ENCODE measurements around the gene MBNL2.

MBNL2 gene

DNA sequence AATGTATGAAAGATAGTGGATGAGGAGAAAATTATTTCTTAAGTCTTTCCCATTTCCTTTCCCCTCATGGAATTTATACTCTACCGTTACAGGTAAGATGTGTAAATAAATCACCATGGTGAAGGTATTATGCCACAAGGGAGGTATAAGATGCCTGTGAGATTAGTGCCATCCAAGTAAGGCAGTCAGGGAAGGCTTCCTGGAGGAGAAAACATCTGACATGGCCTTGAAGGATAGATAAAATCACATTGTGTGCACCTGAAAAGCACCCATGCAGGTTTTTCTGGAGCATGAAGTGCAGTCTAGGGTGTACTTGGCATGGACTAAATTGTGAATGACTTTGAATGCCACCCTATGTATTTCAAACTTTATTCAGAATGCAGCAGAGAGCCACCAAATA lies 15.3 kb downstream of the MBNL2 start:
- TF ChIP-seq, protein P1, sequence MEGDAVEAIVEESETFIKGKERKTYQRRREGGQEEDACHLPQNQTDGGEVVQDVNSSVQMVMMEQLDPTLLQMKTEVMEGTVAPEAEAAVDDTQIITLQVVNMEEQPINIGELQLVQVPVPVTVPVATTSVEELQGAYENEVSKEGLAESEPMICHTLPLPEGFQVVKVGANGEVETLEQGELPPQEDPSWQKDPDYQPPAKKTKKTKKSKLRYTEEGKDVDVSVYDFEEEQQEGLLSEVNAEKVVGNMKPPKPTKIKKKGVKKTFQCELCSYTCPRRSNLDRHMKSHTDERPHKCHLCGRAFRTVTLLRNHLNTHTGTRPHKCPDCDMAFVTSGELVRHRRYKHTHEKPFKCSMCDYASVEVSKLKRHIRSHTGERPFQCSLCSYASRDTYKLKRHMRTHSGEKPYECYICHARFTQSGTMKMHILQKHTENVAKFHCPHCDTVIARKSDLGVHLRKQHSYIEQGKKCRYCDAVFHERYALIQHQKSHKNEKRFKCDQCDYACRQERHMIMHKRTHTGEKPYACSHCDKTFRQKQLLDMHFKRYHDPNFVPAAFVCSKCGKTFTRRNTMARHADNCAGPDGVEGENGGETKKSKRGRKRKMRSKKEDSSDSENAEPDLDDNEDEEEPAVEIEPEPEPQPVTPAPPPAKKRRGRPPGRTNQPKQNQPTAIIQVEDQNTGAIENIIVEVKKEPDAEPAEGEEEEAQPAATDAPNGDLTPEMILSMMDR (IDR thresholded peaks at IDR 0.05; ENCODE audit: insufficient read depth, low read depth, low read length, missing control alignments), result no peak
- no peak overlapping the region for H3K4me3 ChIP-seq (ENCODE audit: low read length)
- DNase-seq (ENCODE audit: low read depth), result no peak

DNA sequence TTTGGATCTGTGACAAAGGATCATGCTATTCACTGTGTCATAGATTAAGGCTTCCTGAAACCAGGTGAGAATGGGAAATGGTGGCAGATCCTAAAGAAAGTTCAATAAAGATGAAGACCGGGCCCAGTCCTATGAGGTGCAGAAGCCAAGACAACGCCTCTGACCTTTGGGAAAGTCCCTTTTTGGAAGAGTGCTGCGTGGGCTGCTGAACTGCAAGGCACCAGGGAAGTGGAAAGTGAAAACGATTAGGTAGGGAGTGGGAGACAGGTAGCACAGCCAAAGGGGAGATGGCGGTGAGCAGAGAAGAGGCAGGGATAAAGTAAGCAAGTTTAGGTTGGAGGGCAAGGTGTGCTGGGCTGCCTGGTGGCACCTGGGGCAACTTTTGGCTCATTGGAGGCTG lies 16.3 kb downstream of the MBNL2 start:
- no peak overlapping the region for H3K4me3 ChIP-seq (ENCODE audit: low read length)
- TF ChIP-seq, protein P1 (IDR thresholded peaks at IDR 0.05; ENCODE audit: insufficient read depth, low read depth, low read length, missing control alignments), result no peak
- DNase-seq (ENCODE audit: low read depth), result no peak

GRCh38 chr13:97238883-97239282 lies 16.8 kb downstream of the MBNL2 start:
- DNase-seq (ENCODE audit: low read depth), result no peak
- H3K4me3 ChIP-seq (ENCODE audit: low read length), result no peak overlapping the region
- TF ChIP-seq, protein P1 (IDR thresholded peaks at IDR 0.05; ENCODE audit: insufficient read depth, low read depth, low read length, missing control alignments), result no peak

GRCh38 chr13:97239306-97239705 lies 17.2 kb downstream of the MBNL2 start:
- no peak overlapping the region for H3K4me3 ChIP-seq (ENCODE audit: low read length)
- no peak for DNase-seq (ENCODE audit: low read depth)
- TF ChIP-seq, protein P1 (IDR thresholded peaks at IDR 0.05; ENCODE audit: insufficient read depth, low read depth, low read length, missing control alignments), result no peak

DNA sequence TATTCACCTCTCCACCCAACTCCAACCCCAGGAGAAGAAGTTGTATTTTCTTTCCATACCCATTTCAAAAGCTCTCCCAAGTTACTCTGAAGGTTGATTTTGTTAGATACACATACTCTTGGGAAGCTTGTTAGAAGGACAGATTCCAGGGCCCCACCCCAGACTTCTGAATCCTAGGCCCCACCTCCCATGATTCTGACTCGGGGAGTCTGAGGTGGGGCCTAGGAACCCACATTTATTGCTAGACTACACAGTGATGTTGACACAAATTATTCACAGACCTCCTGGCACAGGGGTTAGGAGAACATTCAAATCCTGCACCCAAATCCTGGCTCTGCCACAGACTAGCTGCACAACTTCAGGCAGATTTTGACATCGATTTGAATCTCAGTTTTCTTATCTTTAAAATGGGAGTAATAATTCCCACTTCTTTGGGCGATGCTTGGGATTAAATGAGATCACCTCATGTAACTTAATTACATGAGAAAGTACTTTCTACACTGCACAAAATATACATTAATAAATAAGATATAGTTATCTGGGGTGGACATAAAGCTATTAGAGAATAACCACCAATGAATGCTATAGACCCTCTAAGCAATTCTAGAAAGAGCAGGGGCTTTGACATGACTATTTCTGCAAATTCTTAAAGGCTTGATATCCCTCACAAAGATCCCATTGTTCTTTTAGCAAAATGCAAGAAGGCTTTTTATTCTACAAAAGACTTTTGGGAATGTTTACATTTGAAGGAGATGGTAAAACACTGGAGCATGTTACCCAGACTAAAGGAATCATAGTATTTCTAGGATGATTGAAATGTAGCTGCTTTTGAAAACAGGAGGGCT lies 18.0 kb downstream of the MBNL2 start:
- DNase-seq (ENCODE audit: low read depth), result no peak
- TF ChIP-seq, protein P1 (IDR thresholded peaks at IDR 0.05; ENCODE audit: insufficient read depth, low read depth, low read length, missing control alignments), result no peak

GRCh38 chr13:97240788-97241734 lies 18.9 kb downstream of the MBNL2 start:
- DNase-seq (ENCODE audit: low read depth), result no peak
- H3K4me3 ChIP-seq (ENCODE audit: low read length), result no peak overlapping the region
- TF ChIP-seq, protein P1 (IDR thresholded peaks at IDR 0.05; ENCODE audit: insufficient read depth, low read depth, low read length, missing control alignments), result no peak

More for the DNA sequence above, 18.0 kb downstream of the MBNL2 start:
- H3K4me3 ChIP-seq (ENCODE audit: low read length), result no peak overlapping the region
